C4-2B (cell line): Measurements from ENCODE around the gene DEF6.

Experiments used
- CTCF ChIP-seq: fragments of 450-650 bp; conservative IDR thresholded peaks from 2 replicates; pipeline ENCODE4 v1.5.1; 2017; ENCODE audit warnings: mild to moderate bottlenecking
- ZFX ChIP-seq: fragments of 450-650 bp; IDR thresholded peaks from 2 replicates; pipeline ENCODE4 v1.6.1; 2017

- no peak for TF ChIP-seq CTCF
- no peak for TF ChIP-seq ZFX
Measured at GRCh38 chr6:35273822-35274559, 23.6 kb upstream of the DEF6 start.
